ENCODE data around the gene MYBPHL.

The MYBPHL gene

DNA sequence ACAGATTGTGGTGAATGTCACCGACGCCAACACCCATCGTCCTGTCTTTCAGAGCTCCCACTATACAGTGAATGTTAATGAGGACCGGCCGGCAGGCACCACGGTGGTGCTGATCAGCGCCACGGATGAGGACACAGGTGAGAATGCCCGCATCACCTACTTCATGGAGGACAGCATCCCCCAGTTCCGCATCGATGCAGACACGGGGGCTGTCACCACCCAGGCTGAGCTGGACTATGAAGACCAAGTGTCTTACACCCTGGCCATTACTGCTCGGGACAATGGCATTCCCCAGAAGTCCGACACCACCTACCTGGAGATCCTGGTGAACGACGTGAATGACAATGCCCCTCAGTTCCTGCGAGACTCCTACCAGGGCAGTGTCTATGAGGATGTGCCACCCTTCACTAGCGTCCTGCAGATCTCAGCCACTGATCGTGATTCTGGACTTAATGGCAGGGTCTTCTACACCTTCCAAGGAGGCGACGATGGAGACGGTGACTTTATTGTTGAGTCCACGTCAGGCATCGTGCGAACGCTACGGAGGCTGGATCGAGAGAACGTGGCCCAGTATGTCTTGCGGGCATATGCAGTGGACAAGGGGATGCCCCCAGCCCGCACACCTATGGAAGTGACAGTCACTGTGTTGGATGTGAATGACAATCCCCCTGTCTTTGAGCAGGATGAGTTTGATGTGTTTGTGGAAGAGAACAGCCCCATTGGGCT, 54.5 kb downstream of the MYBPHL start:
- H3K9ac ChIP-seq (ENCODE audit: low read depth, low read length), result no peak overlapping the region
- H3K27me3 ChIP-seq (ENCODE audit: control insufficient read depth, insufficient read depth, low read length), result peaks cover 16% of the 10 kb centered on the region
- no peak overlapping the region for H3K4me3 ChIP-seq (ENCODE audit: low read depth, low read length)
- no peaks in the 10 kb centered on the region for H3K9me3 ChIP-seq (ENCODE audit: control insufficient read depth, insufficient read depth, low read length)
- H3K36me3 ChIP-seq (ENCODE audit: control insufficient read depth, insufficient read depth, low read length), result peaks cover 10% of the 10 kb centered on the region
- H3K4me1 ChIP-seq (ENCODE audit: control insufficient read depth, insufficient read depth, low read length), result peaks cover 13% of the 10 kb centered on the region

DNA sequence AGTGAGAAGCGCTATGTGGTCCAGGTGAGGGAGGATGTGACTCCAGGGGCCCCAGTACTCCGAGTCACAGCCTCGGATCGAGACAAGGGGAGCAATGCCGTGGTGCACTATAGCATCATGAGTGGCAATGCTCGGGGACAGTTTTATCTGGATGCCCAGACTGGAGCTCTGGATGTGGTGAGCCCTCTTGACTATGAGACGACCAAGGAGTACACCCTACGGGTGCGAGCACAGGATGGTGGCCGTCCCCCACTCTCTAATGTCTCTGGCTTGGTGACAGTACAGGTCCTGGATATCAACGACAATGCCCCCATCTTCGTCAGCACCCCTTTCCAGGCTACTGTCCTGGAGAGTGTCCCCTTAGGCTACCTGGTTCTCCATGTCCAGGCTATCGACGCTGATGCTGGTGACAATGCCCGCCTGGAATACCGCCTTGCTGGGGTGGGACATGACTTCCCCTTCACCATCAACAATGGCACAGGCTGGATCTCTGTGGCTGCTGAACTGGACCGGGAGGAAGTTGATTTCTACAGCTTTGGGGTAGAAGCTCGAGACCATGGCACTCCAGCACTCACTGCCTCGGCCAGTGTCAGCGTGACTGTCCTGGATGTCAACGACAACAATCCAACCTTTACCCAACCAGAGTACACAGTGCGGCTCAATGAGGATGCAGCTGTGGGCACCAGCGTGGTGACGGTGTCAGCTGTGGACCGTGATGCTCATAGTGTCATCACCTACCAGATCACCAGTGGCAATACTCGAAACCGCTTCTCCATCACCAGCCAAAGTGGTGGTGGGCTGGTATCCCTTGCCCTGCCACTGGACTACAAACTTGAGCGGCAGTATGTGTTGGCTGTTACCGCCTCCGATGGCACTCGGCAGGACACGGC, 55.3 kb downstream of the MYBPHL start:
- peaks cover 10% of the 10 kb centered on the region for H3K36me3 ChIP-seq (ENCODE audit: control insufficient read depth, insufficient read depth, low read length)
- no peak overlapping the region for H3K9ac ChIP-seq (ENCODE audit: low read depth, low read length)
- peaks cover 13% of the 10 kb centered on the region for H3K4me1 ChIP-seq (ENCODE audit: control insufficient read depth, insufficient read depth, low read length)
- no peaks in the 10 kb centered on the region for H3K9me3 ChIP-seq (ENCODE audit: control insufficient read depth, insufficient read depth, low read length)
- peaks cover 20% of the 10 kb centered on the region for H3K27me3 ChIP-seq (ENCODE audit: control insufficient read depth, insufficient read depth, low read length)
- no peak overlapping the region for H3K4me3 ChIP-seq (ENCODE audit: low read depth, low read length)

DNA sequence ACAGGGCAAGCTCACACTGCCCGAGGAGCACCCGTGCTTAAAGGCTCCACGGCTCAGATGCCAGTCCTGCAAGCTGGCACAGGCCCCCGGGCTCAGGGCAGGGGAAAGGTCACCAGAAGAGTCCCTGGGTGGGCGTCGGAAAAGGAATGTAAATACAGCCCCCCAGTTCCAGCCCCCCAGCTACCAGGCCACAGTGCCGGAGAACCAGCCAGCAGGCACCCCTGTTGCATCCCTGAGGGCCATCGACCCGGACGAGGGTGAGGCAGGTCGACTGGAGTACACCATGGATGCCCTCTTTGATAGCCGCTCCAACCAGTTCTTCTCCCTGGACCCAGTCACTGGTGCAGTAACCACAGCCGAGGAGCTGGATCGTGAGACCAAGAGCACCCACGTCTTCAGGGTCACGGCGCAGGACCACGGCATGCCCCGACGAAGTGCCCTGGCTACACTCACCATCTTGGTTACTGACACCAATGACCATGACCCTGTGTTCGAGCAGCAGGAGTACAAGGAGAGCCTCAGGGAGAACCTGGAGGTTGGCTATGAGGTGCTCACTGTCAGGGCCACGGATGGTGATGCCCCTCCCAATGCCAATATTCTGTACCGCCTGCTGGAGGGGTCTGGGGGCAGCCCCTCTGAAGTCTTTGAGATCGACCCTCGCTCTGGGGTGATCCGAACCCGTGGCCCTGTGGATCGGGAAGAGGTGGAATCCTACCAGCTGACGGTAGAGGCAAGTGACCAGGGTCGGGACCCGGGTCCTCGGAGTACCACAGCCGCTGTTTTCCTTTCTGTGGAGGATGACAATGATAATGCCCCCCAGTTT, 56.1 kb downstream of the MYBPHL start:
- H3K36me3 ChIP-seq (ENCODE audit: control insufficient read depth, insufficient read depth, low read length), result peaks cover 9% of the 10 kb centered on the region

DNA sequence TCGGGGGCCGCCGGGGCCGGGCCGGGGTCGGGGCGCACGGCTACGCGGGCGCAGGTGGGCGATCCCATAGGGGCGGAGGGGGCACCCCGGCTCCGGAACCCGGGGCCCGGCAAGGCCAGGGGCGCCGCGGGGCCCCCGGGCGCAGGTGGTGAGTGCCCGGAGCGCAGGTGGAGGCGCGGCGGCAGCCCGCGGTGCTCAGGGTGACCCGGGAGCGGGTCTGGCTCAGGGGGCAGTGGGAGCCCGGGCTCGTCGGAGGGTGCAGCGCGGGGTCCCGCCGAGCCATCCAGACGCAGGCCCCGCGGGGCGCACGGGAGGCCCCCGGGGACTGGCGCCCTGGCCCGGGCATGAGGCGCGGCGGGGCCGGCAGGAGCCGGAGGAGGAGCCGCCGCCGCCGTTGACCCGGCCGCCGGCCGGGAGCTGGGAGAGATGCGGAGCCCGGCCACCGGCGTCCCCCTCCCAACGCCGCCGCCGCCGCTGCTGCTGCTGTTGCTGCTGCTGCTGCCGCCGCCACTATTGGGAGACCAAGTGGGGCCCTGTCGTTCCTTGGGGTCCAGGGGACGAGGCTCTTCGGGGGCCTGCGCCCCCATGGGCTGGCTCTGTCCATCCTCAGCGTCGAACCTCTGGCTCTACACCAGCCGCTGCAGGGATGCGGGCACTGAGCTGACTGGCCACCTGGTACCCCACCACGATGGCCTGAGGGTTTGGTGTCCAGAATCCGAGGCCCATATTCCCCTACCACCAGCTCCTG, 57.0 kb downstream of the MYBPHL start:
- H3K9me3 ChIP-seq (ENCODE audit: control insufficient read depth, insufficient read depth, low read length), result no peaks in the 10 kb centered on the region
- peak overlapping the region; percentile 45 for H3K4me3 ChIP-seq (ENCODE audit: low read depth, low read length)
- H3K9ac ChIP-seq (ENCODE audit: low read depth, low read length), result no peak overlapping the region
- peaks cover 11% of the 10 kb centered on the region for H3K4me1 ChIP-seq (ENCODE audit: control insufficient read depth, insufficient read depth, low read length)
- H3K36me3 ChIP-seq (ENCODE audit: control insufficient read depth, insufficient read depth, low read length), result peaks cover 7% of the 10 kb centered on the region
- peaks cover 20% of the 10 kb centered on the region for H3K27me3 ChIP-seq (ENCODE audit: control insufficient read depth, insufficient read depth, low read length)

More for the DNA sequence above, 56.1 kb downstream of the MYBPHL start:
- H3K27me3 ChIP-seq (ENCODE audit: control insufficient read depth, insufficient read depth, low read length), result peaks cover 20% of the 10 kb centered on the region
- peak overlapping the region; percentile 45 for H3K4me3 ChIP-seq (ENCODE audit: low read depth, low read length)
- H3K9ac ChIP-seq (ENCODE audit: low read depth, low read length), result no peak overlapping the region
- peaks cover 13% of the 10 kb centered on the region for H3K4me1 ChIP-seq (ENCODE audit: control insufficient read depth, insufficient read depth, low read length)
- no peaks in the 10 kb centered on the region for H3K9me3 ChIP-seq (ENCODE audit: control insufficient read depth, insufficient read depth, low read length)

- Histone ChIP-seq H3K9ac (ENCODE audit: low read depth, low read length) (peak within 1 kb of the TSS; percentile 8), H3K9me3 (ENCODE audit: control insufficient read depth, insufficient read depth, low read length) (no peaks in the 10 kb centered on the region), H3K4me1 (ENCODE audit: control insufficient read depth, insufficient read depth, low read length) (peaks cover 6% of the 10 kb centered on the region), H3K27me3 (ENCODE audit: control insufficient read depth, insufficient read depth, low read length) (peaks cover 20% of the 10 kb centered on the region), H3K4me3 (ENCODE audit: low read depth, low read length) (peak within 1 kb of the TSS; percentile 52), H3K36me3 (ENCODE audit: control insufficient read depth, insufficient read depth, low read length) (peaks cover 7% of the 10 kb centered on the region)
Measured at GRCh38 chr1:109248797-109249629, 57.8 kb downstream of the MYBPHL start, which contains the start of gene CELSR2. Gene CELSR2 (plus strand): TSS chr1:109249539. CDS start chr1:109250080, 541 bp downstream.

DNA sequence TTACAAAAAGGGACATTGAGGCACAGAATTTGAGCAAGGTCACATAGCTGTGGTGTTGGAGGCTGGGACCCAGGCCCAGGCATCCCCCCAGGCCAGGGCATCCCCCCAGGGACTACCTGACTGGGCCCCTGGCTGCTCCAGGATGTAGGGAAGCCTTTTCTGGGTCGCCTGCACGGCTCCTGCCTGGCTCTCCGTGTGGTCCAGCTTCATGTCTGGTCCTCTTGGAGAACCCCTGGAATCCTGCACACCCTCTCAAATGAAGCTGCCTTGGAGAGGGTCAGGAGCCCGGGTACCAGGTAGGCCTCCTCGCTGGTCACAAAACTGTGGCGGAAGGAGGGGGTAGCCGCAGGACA, 58.4 kb downstream of the MYBPHL start:
- Histone ChIP-seq H3K9ac (ENCODE audit: low read depth, low read length) (peak overlapping the region; percentile 8), H3K4me1 (ENCODE audit: control insufficient read depth, insufficient read depth, low read length) (peaks cover 3% of the 10 kb centered on the region), H3K4me3 (ENCODE audit: low read depth, low read length) (no peak overlapping the region), H3K36me3 (ENCODE audit: control insufficient read depth, insufficient read depth, low read length) (peaks cover 7% of the 10 kb centered on the region), H3K9me3 (ENCODE audit: control insufficient read depth, insufficient read depth, low read length) (no peaks in the 10 kb centered on the region), H3K27me3 (ENCODE audit: control insufficient read depth, insufficient read depth, low read length) (peaks cover 20% of the 10 kb centered on the region)

DNA sequence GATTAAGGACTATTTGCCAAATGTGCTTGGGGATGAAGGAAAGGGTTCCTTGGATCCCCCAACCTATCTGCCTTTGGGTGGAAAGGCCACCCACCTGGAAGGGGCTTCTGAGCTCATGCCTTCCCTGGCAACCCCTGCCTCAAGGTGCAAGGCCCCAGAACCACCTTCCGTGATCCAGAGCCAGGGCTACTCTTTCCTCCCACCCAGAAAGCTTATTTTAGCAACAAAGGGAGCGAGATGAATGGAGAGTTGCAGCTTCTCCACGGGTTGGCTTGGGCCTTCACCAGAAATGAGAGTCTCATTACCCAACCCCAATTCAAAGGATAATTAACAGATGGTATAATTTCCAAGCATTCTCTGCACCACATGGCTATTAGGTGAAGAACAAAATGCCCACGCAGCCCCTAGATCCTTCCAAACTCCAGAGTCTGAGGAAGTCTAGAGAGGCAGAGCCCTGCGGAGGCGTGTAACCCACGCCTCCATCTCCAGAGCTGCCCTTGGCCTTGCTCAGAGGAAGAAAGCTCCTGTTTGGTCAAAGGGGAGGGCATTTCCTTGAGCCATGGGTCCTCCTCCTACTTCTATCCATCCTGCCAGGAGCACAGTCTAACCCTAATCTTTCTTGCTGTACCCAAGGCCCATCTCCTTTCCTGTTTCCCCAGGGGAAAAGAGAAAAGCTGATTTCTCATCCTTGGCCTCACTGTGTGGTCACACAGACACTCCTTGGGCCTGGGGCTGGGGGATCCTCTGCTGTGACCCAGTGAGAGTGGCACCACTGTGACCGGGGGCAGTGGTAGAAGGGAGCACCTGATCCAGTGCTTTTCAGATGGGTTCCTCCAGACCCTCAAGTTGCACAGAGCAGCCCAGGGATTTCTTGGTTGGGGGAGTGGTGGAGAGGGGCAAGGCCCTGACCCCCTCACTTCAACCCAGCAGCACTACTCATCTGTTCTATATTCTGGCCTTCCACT, 59.1 kb downstream of the MYBPHL start:
- H3K36me3 ChIP-seq (ENCODE audit: control insufficient read depth, insufficient read depth, low read length), result peaks cover 7% of the 10 kb centered on the region
- H3K9me3 ChIP-seq (ENCODE audit: control insufficient read depth, insufficient read depth, low read length), result no peaks in the 10 kb centered on the region
- H3K27me3 ChIP-seq (ENCODE audit: control insufficient read depth, insufficient read depth, low read length), result peaks cover 20% of the 10 kb centered on the region
- no peak overlapping the region for H3K9ac ChIP-seq (ENCODE audit: low read depth, low read length)
- peaks cover 3% of the 10 kb centered on the region for H3K4me1 ChIP-seq (ENCODE audit: control insufficient read depth, insufficient read depth, low read length)
- H3K4me3 ChIP-seq (ENCODE audit: low read depth, low read length), result no peak overlapping the region

DNA sequence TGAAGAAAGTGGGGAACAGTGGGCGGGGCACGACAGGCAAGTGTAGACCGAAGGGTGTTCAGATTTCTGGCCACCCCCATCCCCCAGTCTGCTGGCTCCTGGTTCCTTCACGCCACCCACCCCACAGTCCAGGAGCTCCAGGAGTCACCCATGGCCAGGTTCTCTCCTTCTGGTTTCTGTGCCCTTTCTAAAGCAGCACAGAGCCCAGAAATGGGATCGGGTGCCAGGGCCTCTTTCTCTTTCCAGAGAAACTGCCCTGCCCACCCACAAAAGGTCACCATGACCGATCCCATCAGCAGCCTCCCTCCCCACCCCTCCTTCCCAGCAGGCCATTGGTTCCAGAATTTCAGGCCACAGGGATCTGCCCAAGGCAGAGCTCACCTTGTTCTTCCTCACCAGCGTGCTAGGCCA, 60.7 kb downstream of the MYBPHL start:
- H3K36me3 ChIP-seq (ENCODE audit: control insufficient read depth, insufficient read depth, low read length), result peaks cover 6% of the 10 kb centered on the region
- H3K9me3 ChIP-seq (ENCODE audit: control insufficient read depth, insufficient read depth, low read length), result no peaks in the 10 kb centered on the region
- peaks cover 20% of the 10 kb centered on the region for H3K27me3 ChIP-seq (ENCODE audit: control insufficient read depth, insufficient read depth, low read length)
- no peak overlapping the region for H3K4me3 ChIP-seq (ENCODE audit: low read depth, low read length)
- peaks cover 10% of the 10 kb centered on the region for H3K4me1 ChIP-seq (ENCODE audit: control insufficient read depth, insufficient read depth, low read length)
- no peak overlapping the region for H3K9ac ChIP-seq (ENCODE audit: low read depth, low read length)

DNA sequence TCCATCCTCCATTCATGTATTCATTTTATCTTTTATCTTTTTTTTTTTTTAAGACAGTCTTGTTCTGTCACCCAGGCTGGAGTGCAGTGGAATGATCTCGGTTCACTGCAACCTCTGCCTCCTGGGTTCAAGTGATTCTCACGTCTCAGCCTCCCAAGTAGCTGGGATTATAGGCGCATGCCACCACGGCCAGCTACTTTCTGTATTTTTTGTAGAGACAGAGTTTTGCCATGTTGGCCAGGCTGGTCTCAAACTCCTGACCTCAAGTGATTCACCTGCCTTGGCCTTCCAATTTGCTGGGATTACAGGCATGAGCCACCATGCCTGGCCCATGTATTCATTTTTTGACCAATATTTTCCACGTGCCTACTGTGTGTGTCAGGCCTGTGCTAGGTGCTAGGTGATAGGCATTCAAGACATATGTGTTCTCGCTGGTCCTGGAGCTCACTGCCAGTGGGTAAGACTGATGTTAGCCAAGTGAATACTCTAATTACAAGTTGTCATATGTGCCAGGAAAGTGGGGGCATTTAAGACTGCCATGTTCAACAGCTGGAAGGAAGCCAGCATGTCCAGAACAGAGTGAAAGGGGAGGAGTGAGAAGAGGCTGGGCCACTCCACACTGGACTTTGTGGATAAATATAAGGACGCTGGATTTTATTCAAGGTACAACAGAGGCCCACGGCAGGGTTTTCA, 62.8 kb downstream of the MYBPHL start:
- Histone ChIP-seq H3K9ac (ENCODE audit: low read depth, low read length) (no peak overlapping the region), H3K4me1 (ENCODE audit: control insufficient read depth, insufficient read depth, low read length) (peaks cover 25% of the 10 kb centered on the region), H3K27me3 (ENCODE audit: control insufficient read depth, insufficient read depth, low read length) (peaks cover 12% of the 10 kb centered on the region), H3K9me3 (ENCODE audit: control insufficient read depth, insufficient read depth, low read length) (no peaks in the 10 kb centered on the region), H3K36me3 (ENCODE audit: control insufficient read depth, insufficient read depth, low read length) (peaks cover 4% of the 10 kb centered on the region), H3K4me3 (ENCODE audit: low read depth, low read length) (no peak overlapping the region)
